Testis (tissue), 3 donors: Measurements from ENCODE around the gene COQ5. TPM values are rescaled to one million over a fixed set of nuclear protein-coding genes. Genes with fewer than 3 reads are reported as not detected.
A peak's percentile ranks its signal among the peaks of the same experiment; 100 is the strongest.
"Not testable (repeated sequence)": the region's sequence is repeated elsewhere in the genome, so short reads cannot be mapped to it uniquely, and the experiment has no call there.

Experiments used
- DNase-seq: peaks from one replicate; pipeline ENCODE4 v3.0.0-alpha.2; 2019
- H3K27ac ChIP-seq, 2 donors: fragments of 200-600 bp; sonication (generic); one replicate each; pipeline ENCODE4 v1.5.1; 2019
- H3K27me3 ChIP-seq: fragments of 200-600 bp; sonication (generic); one replicate; pipeline ENCODE4 v1.5.1; 2019
- H3K36me3 ChIP-seq: fragments of 200-600 bp; sonication (generic); one replicate; pipeline ENCODE4 v1.5.1; 2017; ENCODE audit warnings: low read depth; ENCODE audit errors: missing control alignments
- H3K4me1 ChIP-seq: fragments of 200-600 bp; sonication (generic); one replicate; pipeline ENCODE4 v1.5.1; 2019
- H3K4me3 ChIP-seq, 2 donors: fragments of 200-600 bp; sonication (generic); one replicate each; pipeline ENCODE4 v1.5.1; 2017 to 2019
- H3K9me3 ChIP-seq: fragments of 200-600 bp; sonication (generic); one replicate; pipeline ENCODE4 v1.5.1; 2017
- CTCF ChIP-seq, 3 experiments: fragments of 450-650 bp in 2 of 3; fragments of 200-600 bp in 1 of 3; sonication (generic) in 1 of 3; IDR thresholded peaks; one replicate each; pipeline ENCODE4 v1.5.1; 2016 to 2019; ENCODE audit warnings: antibody characterized with exemption in 3 of 3, mild to moderate bottlenecking in 2 of 3, moderate library complexity in 1 of 3
- POLR2A ChIP-seq: fragments of 450-650 bp; IDR thresholded peaks from one replicate; pipeline ENCODE4 v1.6.1; 2017; ENCODE audit warnings: antibody characterized with exemption, mild to moderate bottlenecking, moderate library complexity
- WGBS, 2 donors: methylation state at CpG; one replicate each; pipeline ENCODE4 v1.1.5; 2018; 5-methylcytosine and 5-hydroxymethylcytosine counted together
- intact Hi-C: fragments of 100-400 bp; cut with DNase I; formaldehyde crosslinking; loops from one replicate; pipeline ENCODE4 v1.15.1; 2023; ENCODE audit warnings: low total_unique reads
- polyA plus RNA-seq: library from polyadenylated mRNA; stranded (reverse); fragments of 350-450 nt; fragmentation: Illumina TruSeq; extraction: RNeasy Lipid Tissue Mini Kit (QIAGEN cat#74804); gene quantifications from one replicate; pipeline ENCODE4 v1.2.3, GENCODE V29; 2014; ENCODE audit warnings: low read depth, low replicate concordance; ENCODE audit not compliant: insufficient read depth
- total RNA-seq, 2 donors: library from RNA; depleted of rRNA; stranded (reverse); fragments of >200 nt; gene quantifications; one replicate each; pipeline ENCODE4 v1.2.3, GENCODE V29; 2016

The COQ5 gene
- total and polyA plus RNA-seq, 3 donors from 2014 or later: 31.3 to 51.0 (median 37.4) TPM

- no peak overlapping the region for H3K4me3 ChIP-seq
- intact Hi-C loops: no loop called here
- no peaks in the 10 kb centered on the region for H3K27me3 ChIP-seq
- peaks cover 39% of the 10 kb centered on the region for H3K4me1 ChIP-seq
- WGBS, 2 donors: 93% methylated on average over 4 of the region's 4 CpGs
- TF ChIP-seq CTCF (IDR thresholded peaks at IDR 0.05): no peak
- no peak for TF ChIP-seq POLR2A
- DNase-seq: no peak
- H3K9me3 ChIP-seq: no peaks in the 10 kb centered on the region
- H3K36me3 ChIP-seq: no peaks in the 10 kb centered on the region
- H3K27ac ChIP-seq: peak overlapping the region; percentile 16 to 83
Measured at GRCh38 chr12:120489018-120489417, 39.9 kb downstream of the COQ5 start.

GRCh38 chr12:120488057-120488640, 40.8 kb downstream of the COQ5 start:
- H3K9me3 ChIP-seq: no peaks in the 10 kb centered on the region
- no peak for TF ChIP-seq CTCF (IDR thresholded peaks at IDR 0.05)
- TF ChIP-seq POLR2A: no peak
- intact Hi-C loops: no loop called here
- peaks cover 43% of the 10 kb centered on the region for H3K4me1 ChIP-seq
- DNase-seq: peak; percentile 84
- 34 to 44% methylated on average over 5 of the region's 5 CpGs for WGBS, 2 donors
- no peaks in the 10 kb centered on the region for H3K27me3 ChIP-seq
- H3K27ac ChIP-seq: peak overlapping the region; percentile 16 to 83
- no peak overlapping the region for H3K4me3 ChIP-seq
- no peaks in the 10 kb centered on the region for H3K36me3 ChIP-seq

GRCh38 chr12:120487552-120487951, 41.4 kb downstream of the COQ5 start:
- H3K9me3 ChIP-seq, H3K36me3 ChIP-seq, intact Hi-C loops, H3K4me3 ChIP-seq, H3K27me3 ChIP-seq: not testable (repeated sequence)
- peak; percentile 83 for DNase-seq
- 30 to 57% methylated on average over 7 of the region's 7 CpGs for WGBS, 2 donors
- Histone ChIP-seq H3K27ac (peak overlapping the region; percentile 16 to 83), H3K4me1 (peaks cover 43% of the 10 kb centered on the region)

GRCh38 chr12:120485961-120486881, 42.7 kb downstream of the COQ5 start:
- H3K27ac ChIP-seq: peak overlapping the region in 1 of 2 donors; percentile 2
- peaks cover 38% of the 10 kb centered on the region for H3K4me1 ChIP-seq
- no peak for TF ChIP-seq POLR2A
- TF ChIP-seq CTCF (IDR thresholded peaks at IDR 0.05): no peak
- intact Hi-C loops: no loop called here
- H3K27me3 ChIP-seq: no peaks in the 10 kb centered on the region
- DNase-seq: no peak
- H3K9me3 ChIP-seq: no peaks in the 10 kb centered on the region
- H3K36me3 ChIP-seq: no peaks in the 10 kb centered on the region
- H3K4me3 ChIP-seq: no peak overlapping the region
- WGBS, 2 donors: 63 to 73% methylated on average over 7 of the region's 7 CpGs

- Histone ChIP-seq H3K27me3 (no peaks in the 10 kb centered on the region), H3K4me1 (peaks cover 19% of the 10 kb centered on the region), H3K9me3 (no peaks in the 10 kb centered on the region), H3K4me3 (no peak overlapping the region), H3K36me3 (no peaks in the 10 kb centered on the region), H3K27ac (no peak overlapping the region)
- TF ChIP-seq POLR2A: no peak
- no peak for TF ChIP-seq CTCF (IDR thresholded peaks at IDR 0.05)
- intact Hi-C loops: no loop called here
- WGBS, 2 donors: 40 to 50% methylated on average over 1 of the region's 1 CpG
- no peak for DNase-seq
Measured at GRCh38 chr12:120483621-120484020, 45.3 kb downstream of the COQ5 start.
